ENCODE results near the gene MOV10L1.

The MOV10L1 gene

DNA sequence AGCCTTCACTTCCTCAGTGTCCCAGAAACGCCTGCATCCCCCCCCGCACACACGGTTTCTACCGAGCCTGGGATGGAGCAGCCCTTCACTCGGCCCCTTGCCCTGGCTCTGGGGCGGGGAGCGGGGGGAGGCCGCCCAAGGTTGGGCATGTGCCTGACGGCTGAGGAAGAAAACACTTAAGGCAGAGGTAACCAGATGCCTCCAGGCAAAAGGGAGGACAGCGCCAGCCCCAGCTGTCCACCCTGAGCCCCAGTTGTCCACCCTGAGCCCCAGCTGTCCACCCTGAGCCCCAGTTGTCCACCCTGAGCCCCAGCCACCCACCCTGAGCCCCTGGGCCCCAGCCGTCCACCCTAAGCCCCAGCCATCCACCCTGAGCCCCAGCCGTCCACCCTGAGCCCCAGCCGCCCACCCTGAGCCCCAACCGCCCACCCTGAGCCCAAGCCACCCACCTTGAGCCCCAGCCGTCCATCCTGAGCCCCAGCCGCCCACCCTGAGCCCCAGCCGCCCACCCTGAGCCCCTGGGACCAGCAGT lies 27.9 kb upstream of the MOV10L1 start:
- H3K9ac ChIP-seq (ENCODE audit: low read length): no peak overlapping the region
- no peak overlapping the region for H2AFZ ChIP-seq (ENCODE audit: low read depth, low read length)
- no peak overlapping the region for H3K27ac ChIP-seq (ENCODE audit: low read length)
- H3K4me3 ChIP-seq (ENCODE audit: low read length): no peak overlapping the region
- H3K36me3 ChIP-seq (replicated peaks; ENCODE audit: low read depth, low read length): no peaks in the 10 kb centered on the region
- H3K79me2 ChIP-seq (ENCODE audit: low read length): no peaks in the 10 kb centered on the region
- no peaks in the 10 kb centered on the region for H3K9me3 ChIP-seq (ENCODE audit: insufficient read depth, low read length)
- TF ChIP-seq EZH2phosphoT487 (IDR thresholded peaks at IDR 0.05; ENCODE audit: low read depth) (no peak), CTCF (IDR thresholded peaks at IDR 0.05; ENCODE audit: low read depth, low read length) (no peak)
- H4K20me1 ChIP-seq (ENCODE audit: insufficient read depth, low read length): no peaks in the 10 kb centered on the region
- no peaks in the 10 kb centered on the region for H3K4me1 ChIP-seq (ENCODE audit: low read length)
- no peak overlapping the region for H3K4me2 ChIP-seq (ENCODE audit: low read length)
- H3K27me3 ChIP-seq (ENCODE audit: low read depth, low read length): no peaks in the 10 kb centered on the region

DNA sequence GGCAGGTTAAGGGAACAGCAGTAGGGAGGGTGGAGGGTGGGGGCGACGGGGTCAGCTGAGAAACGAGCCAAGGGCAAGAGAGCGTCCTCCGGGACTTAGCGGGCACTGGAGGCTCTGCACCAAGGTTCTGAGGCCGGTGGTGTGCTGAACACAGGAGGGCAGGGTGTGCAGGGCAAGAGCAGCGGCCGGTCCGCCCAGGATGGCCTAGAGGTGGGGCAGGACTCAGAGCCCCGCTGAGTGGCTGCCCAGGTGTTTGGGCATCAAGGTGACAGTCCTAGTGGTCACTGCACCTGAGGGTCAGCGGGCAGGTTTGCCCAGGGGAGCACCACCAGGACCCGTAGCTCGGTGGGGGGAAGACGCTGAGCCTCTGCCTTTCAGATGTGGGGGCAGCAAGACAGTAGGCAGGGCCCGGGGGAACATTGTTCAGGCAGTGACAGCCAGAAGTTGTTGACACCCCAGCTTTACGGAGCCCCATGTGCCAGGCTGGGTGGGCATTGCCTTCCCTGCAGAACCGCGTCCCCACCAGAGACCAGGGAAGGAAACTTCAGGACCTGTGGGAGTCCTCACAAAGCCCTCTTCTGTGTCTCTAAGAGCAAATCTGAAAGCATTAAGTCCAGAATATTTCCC lies 27.2 kb upstream of the MOV10L1 start:
- TF ChIP-seq CTCF (IDR thresholded peaks at IDR 0.05; ENCODE audit: low read depth, low read length) (no peak), EZH2phosphoT487 (IDR thresholded peaks at IDR 0.05; ENCODE audit: low read depth) (no peak)
- no peak overlapping the region for H3K27ac ChIP-seq (ENCODE audit: low read length)
- H3K36me3 ChIP-seq (replicated peaks; ENCODE audit: low read depth, low read length): no peaks in the 10 kb centered on the region
- H3K4me2 ChIP-seq (ENCODE audit: low read length): no peak overlapping the region
- no peaks in the 10 kb centered on the region for H4K20me1 ChIP-seq (ENCODE audit: insufficient read depth, low read length)
- no peaks in the 10 kb centered on the region for H3K79me2 ChIP-seq (ENCODE audit: low read length)
- no peaks in the 10 kb centered on the region for H3K9me3 ChIP-seq (ENCODE audit: insufficient read depth, low read length)
- H2AFZ ChIP-seq (ENCODE audit: low read depth, low read length): no peak overlapping the region
- no peak overlapping the region for H3K9ac ChIP-seq (ENCODE audit: low read length)
- no peaks in the 10 kb centered on the region for H3K4me1 ChIP-seq (ENCODE audit: low read length)
- H3K4me3 ChIP-seq (ENCODE audit: low read length): no peak overlapping the region
- no peaks in the 10 kb centered on the region for H3K27me3 ChIP-seq (ENCODE audit: low read depth, low read length)

DNA sequence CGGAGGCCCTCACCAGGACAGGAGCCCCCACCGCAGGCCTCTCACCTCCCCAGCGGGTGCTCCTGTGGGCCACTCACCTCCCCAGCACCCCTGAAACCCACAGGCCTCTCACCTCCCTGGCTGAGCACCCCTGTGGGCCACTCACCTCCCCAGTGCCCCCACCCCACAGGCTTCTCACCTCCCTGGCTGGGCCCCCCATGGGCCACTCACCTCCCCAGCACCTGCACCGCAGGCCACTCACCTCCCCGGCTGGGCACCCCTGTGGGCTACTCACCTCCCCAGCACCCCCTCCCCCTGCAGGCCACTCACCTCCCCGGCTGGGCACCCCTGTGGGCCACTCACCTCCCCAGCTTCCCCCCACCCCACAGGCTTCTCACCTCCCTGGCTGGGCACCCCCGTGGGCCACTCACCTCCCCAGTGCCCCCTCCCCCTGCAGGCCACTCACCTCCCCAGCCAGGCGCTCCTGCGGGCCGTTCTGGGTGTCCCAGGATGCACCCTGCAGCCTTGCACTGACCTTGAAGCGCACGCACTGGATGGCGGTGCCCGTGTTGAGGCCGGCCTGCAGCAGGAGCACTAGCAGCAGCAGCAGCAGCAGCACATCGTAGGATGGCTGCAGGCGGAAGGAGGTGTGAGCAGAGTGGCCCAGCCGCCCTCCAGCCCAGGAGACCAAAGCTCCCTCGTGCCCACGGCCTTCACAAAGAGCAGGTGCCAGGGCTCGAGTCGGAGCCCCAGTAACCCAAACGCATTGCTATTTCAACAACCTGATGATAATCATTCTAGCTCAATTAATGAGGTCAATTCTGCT lies 26.0 kb upstream of the MOV10L1 start:
- H2AFZ ChIP-seq (ENCODE audit: low read depth, low read length): no peak overlapping the region
- no peaks in the 10 kb centered on the region for H3K36me3 ChIP-seq (replicated peaks; ENCODE audit: low read depth, low read length)
- no peaks in the 10 kb centered on the region for H3K9me3 ChIP-seq (ENCODE audit: insufficient read depth, low read length)
- H3K27me3 ChIP-seq (ENCODE audit: low read depth, low read length): no peaks in the 10 kb centered on the region
- H3K4me1 ChIP-seq (ENCODE audit: low read length): no peaks in the 10 kb centered on the region
- H3K27ac ChIP-seq (ENCODE audit: low read length): no peak overlapping the region
- no peak for TF ChIP-seq CTCF (IDR thresholded peaks at IDR 0.05; ENCODE audit: low read depth, low read length)
- no peak for TF ChIP-seq EZH2phosphoT487 (IDR thresholded peaks at IDR 0.05; ENCODE audit: low read depth)
- H3K9ac ChIP-seq (ENCODE audit: low read length): no peak overlapping the region
- no peak overlapping the region for H3K4me2 ChIP-seq (ENCODE audit: low read length)
- H4K20me1 ChIP-seq (ENCODE audit: insufficient read depth, low read length): no peaks in the 10 kb centered on the region
- no peaks in the 10 kb centered on the region for H3K79me2 ChIP-seq (ENCODE audit: low read length)
- no peak overlapping the region for H3K4me3 ChIP-seq (ENCODE audit: low read length)

GRCh38 chr22:50064453-50064852 lies 25.4 kb upstream of the MOV10L1 start:
- no peak for TF ChIP-seq EZH2phosphoT487 (IDR thresholded peaks at IDR 0.05; ENCODE audit: low read depth)
- TF ChIP-seq CTCF (IDR thresholded peaks at IDR 0.05; ENCODE audit: low read depth, low read length): no peak
- no peak overlapping the region for H3K4me2 ChIP-seq (ENCODE audit: low read length)
- no peaks in the 10 kb centered on the region for H3K36me3 ChIP-seq (replicated peaks; ENCODE audit: low read depth, low read length)
- H3K79me2 ChIP-seq (ENCODE audit: low read length): no peaks in the 10 kb centered on the region
- H3K9ac ChIP-seq (ENCODE audit: low read length): no peak overlapping the region
- no peak overlapping the region for H2AFZ ChIP-seq (ENCODE audit: low read depth, low read length)
- H3K27me3 ChIP-seq (ENCODE audit: low read depth, low read length): no peaks in the 10 kb centered on the region
- H3K27ac ChIP-seq (ENCODE audit: low read length): no peak overlapping the region
- H3K4me1 ChIP-seq (ENCODE audit: low read length): no peaks in the 10 kb centered on the region
- H4K20me1 ChIP-seq (ENCODE audit: insufficient read depth, low read length): no peaks in the 10 kb centered on the region
- H3K4me3 ChIP-seq (ENCODE audit: low read length): no peak overlapping the region
- no peaks in the 10 kb centered on the region for H3K9me3 ChIP-seq (ENCODE audit: insufficient read depth, low read length)
